Head of caudate nucleus (tissue), 42 donors: Measurements from ENCODE around the gene ATP8B3.

ENCODE experiments used
- DNase-seq, 42 donors: peaks; one replicate each; pipeline versions ENCODE4 v3.0.0 to v3.0.0-alpha.2; 2020 to 2021; ENCODE audit warnings: mixed read lengths in 7 of 42
- intact Hi-C: fragments of 100-400 bp; cut with DNase I; formaldehyde crosslinking; loops from one replicate; pipeline ENCODE4 v1.15.0; 2022

Gene ATP8B3

GRCh38 chr19:1839658-1840540 lies 27.8 kb upstream of the ATP8B3 start:
- intact Hi-C loops = no loop called here
- DNase-seq = no peak

GRCh38 chr19:1837625-1838105 lies 25.6 kb upstream of the ATP8B3 start:
- peak in 18 of 42 donors; percentile 28 to 73 (median 56) for DNase-seq
- intact Hi-C loops = no loop called here

GRCh38 chr19:1837222-1837565 lies 25.1 kb upstream of the ATP8B3 start:
- DNase-seq = no peak

GRCh38 chr19:1836458-1837221 lies 24.6 kb upstream of the ATP8B3 start:
- intact Hi-C loops = no loop called here
- DNase-seq = no peak

More at GRCh38 chr19:1837222-1837565, 25.1 kb upstream of the ATP8B3 start:
- intact Hi-C loops = no loop called here

GRCh38 chr19:1833540-1833939 lies 21.5 kb upstream of the ATP8B3 start:
- intact Hi-C loops = no loop called here
- DNase-seq = peak in 11 of 42 donors; percentile 26 to 72 (median 43)

- intact Hi-C loops = no loop called here
- DNase-seq = no peak
Observed at GRCh38 chr19:1832046-1832663, 20.1 kb upstream of the ATP8B3 start.

GRCh38 chr19:1830978-1831377 lies 18.9 kb upstream of the ATP8B3 start:
- no peak for DNase-seq
- intact Hi-C loops = no loop called here

GRCh38 chr19:1830568-1830967 lies 18.5 kb upstream of the ATP8B3 start:
- DNase-seq = no peak
- intact Hi-C loops = no loop called here

- no peak for DNase-seq
- intact Hi-C loops = no loop called here
Observed at GRCh38 chr19:1829958-1830357, 17.9 kb upstream of the ATP8B3 start.

- intact Hi-C loops = no loop called here
- no peak for DNase-seq
Observed at GRCh38 chr19:1828279-1829238, 16.5 kb upstream of the ATP8B3 start.

GRCh38 chr19:1827566-1828278 lies 15.6 kb upstream of the ATP8B3 start:
- DNase-seq = no peak
- intact Hi-C loops = no loop called here

- no peak for DNase-seq
- intact Hi-C loops = no loop called here
Observed at GRCh38 chr19:1826557-1827521, 14.8 kb upstream of the ATP8B3 start.

- intact Hi-C loops = no loop called here
- peak; percentile 48 to 92 (median 76) for DNase-seq
Observed at GRCh38 chr19:1825909-1826556, 14.0 kb upstream of the ATP8B3 start.

- intact Hi-C loops = no loop called here
Observed at GRCh38 chr19:1824252-1824622, 12.2 kb upstream of the ATP8B3 start.

GRCh38 chr19:1823539-1824251 lies 11.6 kb upstream of the ATP8B3 start:
- intact Hi-C loops = no loop called here
- DNase-seq = no peak

More at GRCh38 chr19:1824252-1824622, 12.2 kb upstream of the ATP8B3 start:
- no peak for DNase-seq

- intact Hi-C loops = no loop called here
- no peak for DNase-seq
Observed at GRCh38 chr19:1823020-1823419, 10.9 kb upstream of the ATP8B3 start.
